Astrocyte (in vitro differentiated cells and primary cell): ENCODE measurements around the gene POLA1. TPM values are rescaled to one million over a fixed set of nuclear protein-coding genes. Genes with fewer than 3 reads are reported as not detected.
"Not testable (repeated sequence)": the region's sequence is repeated elsewhere in the genome, so short reads cannot be mapped to it uniquely, and the experiment has no call there.

Experiments
- DNase-seq: peaks from one replicate; pipeline ENCODE4 v3.0.0-alpha.2; 2010; ENCODE audit warnings: low read depth
- FAIRE-seq: peaks from 2 replicates; lab custom pipeline; 2011; peaks lifted over from hg19 to GRCh38; lab: Jason Lieb, UNC
- H2AFZ ChIP-seq: 2 replicates; pipeline ENCODE4 v1.6.0; 2012; ENCODE audit warnings: low read depth, low read length, inconsistent platforms
- H3K27ac ChIP-seq: 2 replicates; pipeline ENCODE4 v1.5.1; 2011; ENCODE audit warnings: low read depth, low read length, inconsistent platforms
- H3K27me3 ChIP-seq: 2 replicates; pipeline ENCODE4 v1.6.0; 2011; ENCODE audit warnings: low read length, inconsistent platforms; ENCODE audit not compliant: insufficient read depth
- H3K36me3 ChIP-seq: 2 replicates; pipeline ENCODE4 v1.5.1; 2011; ENCODE audit warnings: low read length, inconsistent platforms; ENCODE audit not compliant: insufficient read depth
- H3K4me1 ChIP-seq: 2 replicates; pipeline ENCODE4 v1.5.1; 2011; ENCODE audit warnings: low read length, inconsistent platforms; ENCODE audit not compliant: insufficient read depth
- H3K4me2 ChIP-seq: 2 replicates; pipeline ENCODE4 v1.6.0; 2012; ENCODE audit warnings: low read length, inconsistent platforms
- H3K4me3 ChIP-seq: 2 replicates; pipeline ENCODE4 v1.5.1; 2011; ENCODE audit warnings: low read depth, mild to moderate bottlenecking, low read length, inconsistent platforms; ENCODE audit not compliant: insufficient read depth
- H3K79me2 ChIP-seq: 2 replicates; pipeline ENCODE4 v1.6.0; 2012; ENCODE audit warnings: mild to moderate bottlenecking, low read length, inconsistent platforms; ENCODE audit not compliant: insufficient read depth
- H3K9ac ChIP-seq: 2 replicates; pipeline ENCODE4 v1.6.0; 2012; ENCODE audit warnings: mild to moderate bottlenecking, low read length, inconsistent platforms
- H3K9me3 ChIP-seq: 2 replicates; pipeline ENCODE4 v1.5.1; 2012; ENCODE audit warnings: low read depth, mild to moderate bottlenecking, low read length, inconsistent platforms; ENCODE audit not compliant: insufficient read depth
- H4K20me1 ChIP-seq: 2 replicates; pipeline ENCODE4 v1.6.0; 2012; ENCODE audit warnings: low read length, inconsistent platforms; ENCODE audit not compliant: insufficient read depth
- H3K27ac Mint-ChIP-seq: one replicate; pipeline ENCODE4 v1.8.0; 2021; ENCODE audit warnings: mild to moderate bottlenecking, mixed read lengths; ENCODE audit not compliant: unreplicated experiment
- H3K27me3 Mint-ChIP-seq: one replicate; pipeline ENCODE4 v1.8.0; 2021; ENCODE audit warnings: low read depth, mixed read lengths; ENCODE audit not compliant: unreplicated experiment
- H3K36me3 Mint-ChIP-seq: one replicate; pipeline ENCODE4 v1.8.0; 2021; ENCODE audit warnings: low read depth, mixed read lengths; ENCODE audit not compliant: unreplicated experiment
- H3K4me1 Mint-ChIP-seq: one replicate; pipeline ENCODE4 v1.8.0; 2021; ENCODE audit warnings: low read depth, mixed read lengths; ENCODE audit not compliant: unreplicated experiment
- H3K4me3 Mint-ChIP-seq: one replicate; pipeline ENCODE4 v1.8.0; 2021; ENCODE audit warnings: mild to moderate bottlenecking, moderate library complexity, mixed read lengths; ENCODE audit not compliant: unreplicated experiment
- H3K9me3 Mint-ChIP-seq: one replicate; pipeline ENCODE4 v1.8.0; 2021; ENCODE audit warnings: mild to moderate bottlenecking, mixed read lengths; ENCODE audit not compliant: unreplicated experiment
- CTCF ChIP-seq: IDR thresholded peaks from 2 replicates; pipeline ENCODE4 v1.5.1; 2011; ENCODE audit warnings: low read depth, mild to moderate bottlenecking, inconsistent platforms, low read length, moderate library complexity; ENCODE audit not compliant: insufficient read depth
- EZH2 ChIP-seq: IDR thresholded peaks from 2 replicates; pipeline ENCODE4 v1.6.1; 2012; ENCODE audit warnings: mild to moderate bottlenecking, low read length, inconsistent platforms; ENCODE audit not compliant: insufficient read depth
- total RNA-seq: library from RNA; stranded (reverse); gene quantifications from 2 replicates; pipeline ENCODE4 v1.2.1, GENCODE V29; 2021

Gene POLA1
- total RNA-seq, 1 donor from 2014 or later, result 4.9 TPM

DNA sequence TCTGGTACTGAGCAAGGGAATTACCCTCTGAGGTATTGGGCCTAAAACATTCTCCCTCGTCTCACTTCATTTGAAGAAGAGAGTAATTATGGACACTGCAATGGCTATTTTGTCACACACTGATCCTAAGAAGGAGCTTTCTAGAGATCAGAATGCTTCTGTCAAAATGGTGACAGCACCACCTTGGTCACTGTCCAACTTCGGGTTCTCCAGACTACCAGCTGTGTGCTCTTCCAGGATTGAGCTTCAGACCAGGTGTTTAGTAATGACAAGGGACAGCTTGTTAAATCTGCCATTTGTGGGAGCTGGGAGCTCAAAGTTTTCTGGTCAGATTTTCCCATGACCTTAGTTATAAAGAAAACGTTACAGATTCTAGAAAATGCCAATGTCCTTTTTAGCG is 105.4 kb downstream of the POLA1 start:
- Histone ChIP-seq H4K20me1 (no peaks in the 10 kb centered on the region), H3K9me3 (no peaks in the 10 kb centered on the region), H3K4me3 (no peak overlapping the region), H3K36me3 (no peaks in the 10 kb centered on the region), H2AFZ (no peak overlapping the region), H3K4me2 (no peak overlapping the region), H3K27me3 (no peaks in the 10 kb centered on the region), H3K27ac (no peak overlapping the region), H3K4me1 (no peaks in the 10 kb centered on the region), H3K9ac (no peak overlapping the region), H3K79me2 (no peaks in the 10 kb centered on the region)
- Mint-ChIP-seq H3K27me3 (no peaks in the 10 kb centered on the region), H3K9me3 (no peaks in the 10 kb centered on the region), H3K4me3 (no peak overlapping the region), H3K4me1 (no peaks in the 10 kb centered on the region), H3K27ac (no peak overlapping the region), H3K36me3 (no peaks in the 10 kb centered on the region)
- peak; percentile 99 for FAIRE-seq
- no peak for TF ChIP-seq EZH2
- DNase-seq, result no peak

GRCh38 chrX:24799565-24799964 is 105.8 kb downstream of the POLA1 start:
- no peaks in the 10 kb centered on the region for H3K9me3 Mint-ChIP-seq
- TF ChIP-seq EZH2 (no peak), CTCF (no peak)
- Histone ChIP-seq H3K79me2 (no peaks in the 10 kb centered on the region), H3K27ac (no peak overlapping the region), H3K27me3 (no peaks in the 10 kb centered on the region), H3K36me3 (no peaks in the 10 kb centered on the region), H4K20me1 (no peaks in the 10 kb centered on the region), H3K4me3 (no peak overlapping the region), H3K9me3 (no peaks in the 10 kb centered on the region), H3K4me2 (no peak overlapping the region), H2AFZ (no peak overlapping the region), H3K4me1 (no peaks in the 10 kb centered on the region), H3K9ac (no peak overlapping the region)
- H3K27ac Mint-ChIP-seq, result no peak overlapping the region
- no peaks in the 10 kb centered on the region for H3K36me3 Mint-ChIP-seq
- no peaks in the 10 kb centered on the region for H3K4me1 Mint-ChIP-seq
- FAIRE-seq (no peak), DNase-seq (no peak)
- H3K4me3 Mint-ChIP-seq, result no peak overlapping the region
- H3K27me3 Mint-ChIP-seq, result no peaks in the 10 kb centered on the region

GRCh38 chrX:24805201-24805600 is 111.5 kb downstream of the POLA1 start:
- Histone ChIP-seq H3K27ac (no peak overlapping the region), H3K79me2 (no peaks in the 10 kb centered on the region), H3K36me3 (no peaks in the 10 kb centered on the region), H3K9me3 (no peaks in the 10 kb centered on the region), H3K4me3 (no peak overlapping the region), H3K9ac (no peak overlapping the region), H3K4me1 (no peaks in the 10 kb centered on the region), H3K4me2 (no peak overlapping the region), H3K27me3 (no peaks in the 10 kb centered on the region), H2AFZ (no peak overlapping the region), H4K20me1 (no peaks in the 10 kb centered on the region)
- FAIRE-seq, result peak; percentile 43
- no peak for DNase-seq
- Mint-ChIP-seq H3K36me3 (no peaks in the 10 kb centered on the region), H3K27me3 (no peaks in the 10 kb centered on the region), H3K4me3 (no peak overlapping the region), H3K4me1 (no peaks in the 10 kb centered on the region), H3K9me3 (no peaks in the 10 kb centered on the region), H3K27ac (no peak overlapping the region)
- TF ChIP-seq CTCF (no peak), EZH2 (no peak)

GRCh38 chrX:24819807-24820206 is 126.1 kb downstream of the POLA1 start:
- not testable (repeated sequence) for H3K9ac ChIP-seq, FAIRE-seq, H3K9me3 Mint-ChIP-seq, H3K27ac Mint-ChIP-seq, H3K27me3 Mint-ChIP-seq, H3K36me3 ChIP-seq, H3K36me3 Mint-ChIP-seq, H3K9me3 ChIP-seq, H3K27ac ChIP-seq, H4K20me1 ChIP-seq, H3K4me3 Mint-ChIP-seq, H3K4me2 ChIP-seq, H3K27me3 ChIP-seq, H2AFZ ChIP-seq, H3K4me1 Mint-ChIP-seq, DNase-seq, H3K79me2 ChIP-seq, H3K4me3 ChIP-seq, H3K4me1 ChIP-seq
